Measurements from ENCODE around the gene ZNF835. TPM values are rescaled to one million over a fixed set of nuclear protein-coding genes. Genes with fewer than 3 reads are reported as not detected.

Gene ZNF835
- total RNA-seq (1 to 10 TPM; 3.0 to 6.8 (median 4.4) TPM), polyA plus RNA-seq (1 to 10 TPM in 2 of 3 donors, under 1 TPM in 1; 0.70 to 1.7 (median 1.2) TPM)
- long read RNA-seq, donor 1, partial matches to known transcripts: 0 of 1 reads
- long read RNA-seq, donor 1, other reads (novel, unspliced or antisense): 0 of 1 reads
- long read RNA-seq, donor 2: 0 reads

DNA sequence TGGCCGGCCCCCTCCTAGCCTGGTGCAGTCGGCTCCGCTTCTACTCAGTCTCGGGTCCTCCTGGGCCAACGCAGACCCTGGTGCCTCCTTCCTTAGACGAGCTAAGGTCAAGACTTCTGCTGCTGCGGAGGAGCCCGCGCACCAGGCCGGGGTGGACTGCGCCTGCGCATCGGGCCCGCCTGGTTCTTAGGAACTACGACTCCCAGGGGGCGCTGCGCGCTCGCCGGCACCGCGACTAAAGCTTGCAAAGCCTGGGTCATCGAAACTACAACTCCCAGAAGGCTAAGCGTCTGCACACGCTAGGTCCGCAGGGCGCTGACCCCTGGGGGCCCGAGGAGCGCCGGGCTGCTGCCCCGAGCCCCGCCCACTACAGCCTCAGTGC lies at the start of gene ZNF835:
Gene ZNF835 (minus strand): TSS at position 145 of the 382 bp plus-strand sequence. CDS start 6,559 bp downstream, outside the sequence.
- Histone ChIP-seq H3K9me3 (peaks cover 0 to 59% (median 14%) of the 10 kb centered on the region in 8 donors), H3K36me3 (peaks cover 0 to 5% (median 0%) of the 10 kb centered on the region in 6 donors), H3K27me3 (replicated peaks in 1 of 7) (no peaks in the 10 kb centered on the region), H3K4me3 (peak within 1 kb of the TSS; percentile 53 to 84 (median 64)), H3K4me1 (peaks cover 7 to 23% (median 12%) of the 10 kb centered on the region in 6 donors), H3K27ac (peak within 1 kb of the TSS in 4 of 8 donors; percentile 41 to 78 (median 52))
- 0 to 5% (median 2%) methylated on average over 14 to 32 of the region's 32 CpGs for WGBS, 5 donors
- peak; percentile 94 for DNase-seq
- TF ChIP-seq CTCF (IDR thresholded peaks at IDR 0.05 in 8 of 11, conservative IDR thresholded peaks at IDR 0.05 in 3 of 11): peak in 4 of 11 experiments; percentile 39 to 42 (median 40)
- peak in 1 of 3 donors; percentile 46 for TF ChIP-seq POLR2A (IDR thresholded peaks at IDR 0.05)
- TF ChIP-seq POLR2AphosphoS5 (IDR thresholded peaks at IDR 0.05): peak; percentile 93 to 96 (median 93)
- intact Hi-C loops (cut with DNase I; ENCODE audit: low total_unique reads): no loop called here

GRCh38 chr19:56720281-56720680 lies 48.7 kb upstream of the ZNF835 start:
- H3K4me1 ChIP-seq: no peaks in the 10 kb centered on the region
- intact Hi-C loops (cut with DNase I; ENCODE audit: low total_unique reads): no loop called here
- WGBS, 5 donors: 15 to 35% (median 24%) methylated on average over 3 of the region's 3 CpGs
- no peaks in the 10 kb centered on the region for H3K27me3 ChIP-seq (replicated peaks in 1 of 7)
- no peak for DNase-seq
- H3K4me3 ChIP-seq: no peak overlapping the region
- TF ChIP-seq POLR2A (IDR thresholded peaks at IDR 0.05): no peak
- TF ChIP-seq CTCF (IDR thresholded peaks at IDR 0.05 in 8 of 11, conservative IDR thresholded peaks at IDR 0.05 in 3 of 11): no peak
- no peak for TF ChIP-seq POLR2AphosphoS5 (IDR thresholded peaks at IDR 0.05)
- H3K9me3 ChIP-seq: peaks cover 0 to 88% (median 35%) of the 10 kb centered on the region in 8 donors
- H3K27ac ChIP-seq: no peak overlapping the region
- no peaks in the 10 kb centered on the region for H3K36me3 ChIP-seq

- peaks cover 0 to 79% (median 40%) of the 10 kb centered on the region in 8 donors for H3K9me3 ChIP-seq
- WGBS, 5 donors: 51 to 57% (median 56%) methylated on average over 6 of the region's 6 CpGs
- H3K4me1 ChIP-seq: no peaks in the 10 kb centered on the region
- H3K27ac ChIP-seq: no peak overlapping the region
- no peak for DNase-seq
- intact Hi-C loops (cut with DNase I; ENCODE audit: low total_unique reads): no loop called here
- H3K4me3 ChIP-seq: no peak overlapping the region
- no peaks in the 10 kb centered on the region for H3K36me3 ChIP-seq
- H3K27me3 ChIP-seq (replicated peaks in 1 of 7): no peaks in the 10 kb centered on the region
- TF ChIP-seq POLR2A (IDR thresholded peaks at IDR 0.05) (no peak), CTCF (IDR thresholded peaks at IDR 0.05 in 8 of 11, conservative IDR thresholded peaks at IDR 0.05 in 3 of 11) (no peak), POLR2AphosphoS5 (IDR thresholded peaks at IDR 0.05) (no peak)
Observed at GRCh38 chr19:56718231-56718630, 46.7 kb upstream of the ZNF835 start.

DNA sequence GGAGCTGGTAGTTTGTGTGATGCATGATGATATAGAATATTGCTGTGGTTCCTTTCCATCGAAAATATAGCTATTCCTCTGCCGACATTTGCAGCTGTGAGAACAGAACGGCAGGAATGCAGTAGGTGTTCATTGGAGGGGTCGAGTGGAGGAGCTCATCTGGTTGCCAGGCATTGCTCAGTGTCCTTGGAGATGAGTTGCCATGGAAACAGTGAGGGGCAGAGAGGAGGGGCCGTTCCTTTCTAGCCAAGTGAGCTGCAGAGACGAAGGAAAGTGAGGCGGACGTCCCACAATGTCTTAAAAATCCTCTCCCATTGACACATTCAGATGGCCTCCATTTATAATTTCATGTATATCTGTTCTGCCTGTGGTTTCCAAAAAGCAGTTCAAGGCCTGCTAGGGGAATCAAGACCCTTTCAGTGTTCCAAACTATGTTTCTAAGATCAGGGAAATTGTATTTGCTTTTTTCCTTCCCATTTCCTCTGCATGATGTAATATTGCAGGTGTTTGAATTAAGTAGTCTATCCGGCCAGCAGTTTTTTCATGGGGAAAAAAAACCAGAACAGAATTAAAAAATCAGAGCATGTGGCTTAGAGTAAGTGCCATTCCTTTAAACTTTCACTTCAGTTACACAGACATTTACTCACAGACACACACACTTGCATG lies 41.2 kb upstream of the ZNF835 start:
- Histone ChIP-seq H3K36me3 (peaks cover 0 to 9% (median 0%) of the 10 kb centered on the region in 6 donors), H3K4me3 (no peak overlapping the region), H3K27ac (no peak overlapping the region), H3K27me3 (replicated peaks in 1 of 7) (no peaks in the 10 kb centered on the region), H3K4me1 (no peaks in the 10 kb centered on the region), H3K9me3 (peaks cover 0 to 88% (median 35%) of the 10 kb centered on the region in 8 donors)
- intact Hi-C loops (cut with DNase I; ENCODE audit: low total_unique reads): no loop called here
- 40 to 51% (median 46%) methylated on average over 9 of the region's 9 CpGs for WGBS, 5 donors
- no peak for TF ChIP-seq POLR2A (IDR thresholded peaks at IDR 0.05)
- DNase-seq: no peak
